GM12878 (cell line): ENCODE data around the gene CDC42EP1. TPM values are rescaled to one million over a fixed set of nuclear protein-coding genes. Genes with fewer than 3 reads are reported as not detected.

Source experiments
- ATAC-seq: fragments of 200-7000 bp; cut with Tn5 transposase; 3 replicates; pipeline ENCODE4 v1.9.1; 2020; ENCODE audit warnings: mild to moderate bottlenecking, moderate library complexity
- BruUV-seq: library from RNA; stranded (reverse); fragments of 400-500 nt; replicated peaks from 2 replicates; lab custom pipeline; 2021; lab: Mats Ljungman, UMichigan
- CTCF ChIA-PET: fragments of 300-600 bp; sonication (Branson Sonifier 250); formaldehyde crosslinking; extraction: SDS; loops from one replicate; lab custom pipeline; 2021; ENCODE audit warnings: inconsistent platforms; lab: Yijun Ruan, JAX
- POLR2A ChIA-PET: fragments of 350-600 bp; formaldehyde crosslinking; extraction: SDS; loops from one replicate; lab custom pipeline; 2021; ENCODE audit warnings: inconsistent platforms; lab: Charles Lee
- RAD21 ChIA-PET: fragments of 300-600 bp; sonication (Branson Sonifier 250); formaldehyde crosslinking; loops from one replicate; lab custom pipeline; 2023; ENCODE audit warnings: antibody characterized with exemption; ENCODE audit not compliant: unreplicated experiment; lab: Charles Lee
- SMC1A ChIA-PET: fragments of 300-600 bp; sonication (Branson Sonifier 250); formaldehyde crosslinking; loops from one replicate; lab custom pipeline; 2023; ENCODE audit not compliant: unreplicated experiment, uncharacterized antibody; lab: Charles Lee
- DNase-seq: peaks from one replicate; pipeline ENCODE4 v3.0.0-alpha.2; 2011; ENCODE audit warnings: low read depth, low spot score
- FAIRE-seq: peaks from 3 replicates; lab custom pipeline; 2011; peaks lifted over from hg19 to GRCh38; lab: Jason Lieb, UNC
- H2AFZ ChIP-seq: 2 replicates; pipeline ENCODE4 v1.6.0; 2011; ENCODE audit warnings: low read depth, low read length, control low read depth; ENCODE audit not compliant: control insufficient read depth
- H3K27ac ChIP-seq: 2 replicates; pipeline ENCODE4 v1.5.1; 2011; ENCODE audit warnings: control low read depth; ENCODE audit not compliant: control insufficient read depth, insufficient read depth
- H3K27me3 ChIP-seq, 2 experiments: replicated peaks in 1 of 2; 2 replicates each; pipeline versions ENCODE4 v1.6.0 to v1.6.1; 2011; ENCODE audit warnings: low read length in 1 of 2; ENCODE audit not compliant: control insufficient read depth in 2 of 2, insufficient read depth in 2 of 2
- H3K36me3 ChIP-seq, 2 experiments: 2 replicates each; pipeline ENCODE4 v1.5.1; 2011; ENCODE audit warnings: low read length in 1 of 2; ENCODE audit not compliant: control insufficient read depth in 2 of 2, insufficient read depth in 2 of 2
- H3K4me1 ChIP-seq: 2 replicates; pipeline ENCODE4 v1.6.1; 2011; ENCODE audit warnings: mild to moderate bottlenecking, low read length, moderate library complexity, mixed read lengths; ENCODE audit not compliant: control insufficient read depth, insufficient read depth
- H3K4me2 ChIP-seq: 2 replicates; pipeline ENCODE4 v1.6.0; 2011; ENCODE audit warnings: control low read depth; ENCODE audit not compliant: control insufficient read depth, insufficient read depth
- H3K4me3 ChIP-seq: fragments of 200-600 bp; sonication (generic); 2 replicates; pipeline ENCODE4 v1.5.1; 2016
- H3K79me2 ChIP-seq: 2 replicates; pipeline ENCODE4 v1.6.0; 2011; ENCODE audit warnings: low read length; ENCODE audit not compliant: control insufficient read depth, insufficient read depth
- H3K9ac ChIP-seq: 2 replicates; pipeline ENCODE4 v1.8.0; 2011; ENCODE audit warnings: low read length, control low read depth, mixed read lengths; ENCODE audit not compliant: control insufficient read depth, insufficient read depth
- H3K9me3 ChIP-seq: replicated peaks from 3 replicates; pipeline ENCODE4 v1.5.1; 2011; ENCODE audit warnings: mild to moderate bottlenecking, low read length; ENCODE audit not compliant: control insufficient read depth, insufficient read depth
- H4K20me1 ChIP-seq: 2 replicates; pipeline ENCODE4 v1.6.0; 2011; ENCODE audit not compliant: control insufficient read depth, insufficient read depth
- BCL11A ChIP-seq: IDR thresholded peaks from 2 replicates; pipeline ENCODE4 v1.6.1; 2011; ENCODE audit warnings: low read depth, low read length
- BMI1 ChIP-seq: fragments of 450-650 bp; IDR thresholded peaks from 2 replicates; pipeline ENCODE4 v1.6.1; 2016; ENCODE audit warnings: mild to moderate bottlenecking, moderate library complexity, borderline replicate concordance
- EED ChIP-seq: sonication (generic); IDR thresholded peaks from 2 replicates; pipeline ENCODE4 v1.6.1; 2016; ENCODE audit warnings: antibody characterized with exemption, low read depth
- HDAC2 ChIP-seq: fragments of 200-600 bp; sonication (generic); IDR thresholded peaks from 2 replicates; pipeline ENCODE4 v1.6.1; 2017
- MLLT1 ChIP-seq: fragments of 450-650 bp; IDR thresholded peaks from 2 replicates; pipeline ENCODE4 v1.6.1; 2016; ENCODE audit warnings: mild to moderate bottlenecking
- PKNOX1 ChIP-seq: fragments of 450-650 bp; IDR thresholded peaks from 2 replicates; pipeline ENCODE4 v1.6.1; 2016; ENCODE audit warnings: mild to moderate bottlenecking
- POLR2AphosphoS5 ChIP-seq: IDR thresholded peaks from 2 replicates; pipeline ENCODE4 v1.6.1; 2011; ENCODE audit warnings: mild to moderate bottlenecking, low read length, inconsistent platforms
- RFX5 ChIP-seq: IDR thresholded peaks from 2 replicates; pipeline ENCODE4 v1.6.1; 2011; ENCODE audit warnings: low read depth, low read length, improper control_type of control experiment
- STAT3 ChIP-seq: IDR thresholded peaks from 2 replicates; pipeline ENCODE4 v1.6.1; 2011; ENCODE audit warnings: low read depth, low read length, improper control_type of control experiment
- ZBTB33 ChIP-seq: fragments of 450-650 bp; IDR thresholded peaks from 2 replicates; pipeline ENCODE4 v1.6.1; 2017; ENCODE audit warnings: mild to moderate bottlenecking
- ZNF217 ChIP-seq: fragments of 450-650 bp; IDR thresholded peaks from 2 replicates; pipeline ENCODE4 v1.6.1; 2017; ENCODE audit warnings: antibody characterized with exemption, mild to moderate bottlenecking
- WGBS: methylation state at CpG from one replicate; pipeline ENCODE4 v1.1.6; 2016; ENCODE audit warnings: low lambda C conversion rate; ENCODE audit not compliant: insufficient replicate concordance, insufficient coverage; ENCODE audit errors: missing lambda C conversion rate; 5-methylcytosine and 5-hydroxymethylcytosine counted together
- in situ Hi-C: fragments of 300-500 bp; cut with MboI; formaldehyde crosslinking; loops from 9 replicates; pipeline ENCODE4 v1.14.3; 2018; ENCODE audit warnings: mixed read lengths
- intact Hi-C: fragments of 100-400 bp; cut with micrococcal nuclease; formaldehyde crosslinking; loops from one replicate; pipeline ENCODE4 v1.14.2; 2022; ENCODE audit not compliant: unreplicated experiment
- polyA plus RNA-seq, 11 experiments: library from polyadenylated mRNA; depleted of rRNA in 4 of 11; unstranded in 6 of 11; stranded (reverse) in 5 of 11; fragments of >200 nt; fragmentation: Nextera tagmentation in 4 of 11; fragmentation: Illumina TruSeq in 1 of 11; extraction: Ambion mirVana in 4 of 11; extraction: Trizol in 1 of 11; gene quantifications; 1 replicate in 1 of 11; 2 replicates in 10 of 11; pipeline versions ENCODE4 v1.2.1 to v1.2.3, GENCODE V29; 2011 to 2016; ENCODE audit warnings: inconsistent platforms in 2 of 11, missing spikeins in 2 of 11, low read depth in 1 of 11
- total RNA-seq, 4 experiments: library from RNA; depleted of rRNA in 3 of 4; stranded (reverse); fragments of >200 nt in 3 of 4; fragmentation: Illumina TruSeq in 1 of 4; extraction: Trizol in 1 of 4; gene quantifications; 2 replicates each; pipeline versions ENCODE4 v1.2.1 to v1.2.3, GENCODE V29; 2013 to 2021
- TF ChIP-seq, protein P1 (sequence below): IDR thresholded peaks from 2 replicates; pipeline ENCODE4 v1.6.1; 2012; ENCODE audit warnings: low read depth, low read length, improper control_type of control experiment
- TF ChIP-seq, protein P2 (sequence below): fragments of 450-650 bp; IDR thresholded peaks from 2 replicates; pipeline ENCODE4 v1.6.1; 2017; ENCODE audit warnings: borderline replicate concordance

Gene CDC42EP1
- total and polyA plus RNA-seq, 10 of the 15 experiments (the other 5 are each of a cell fraction or from before 2014, with no cell fraction given), result 0.04 to 0.33 (median 0.09) TPM; not detected in 7

DNA sequence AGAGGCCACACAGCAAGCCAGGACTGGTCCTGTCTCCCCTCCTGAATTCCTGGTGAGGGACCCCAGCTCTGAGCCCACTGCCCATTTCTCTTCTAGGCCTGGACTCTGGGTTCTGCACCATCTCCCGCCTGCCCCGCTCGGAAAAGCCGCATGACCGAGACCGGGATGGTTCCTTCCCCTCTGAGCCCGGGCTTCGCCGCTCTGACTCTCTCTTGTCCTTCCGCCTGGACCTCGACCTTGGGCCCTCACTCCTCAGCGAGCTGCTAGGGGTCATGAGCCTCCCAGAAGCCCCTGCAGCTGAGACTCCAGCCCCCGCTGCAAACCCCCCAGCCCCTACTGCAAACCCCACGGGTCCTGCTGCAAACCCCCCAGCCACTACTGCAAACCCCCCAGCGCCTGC lies 7.7 kb downstream of the CDC42EP1 start:
- WGBS, result 43% methylated on average over 13 of the region's 15 CpGs
- Histone ChIP-seq H3K9me3 (no peaks in the 10 kb centered on the region), H2AFZ (no peak overlapping the region), H3K27ac (no peak overlapping the region)
- BruUV-seq, result no TSS peak
- TF ChIP-seq HDAC2 (no peak), ZBTB33 (no peak), STAT3 (no peak), EED (no peak), ZNF217 (no peak), POLR2AphosphoS5 (no peak), BMI1 (no peak), MLLT1 (no peak), BCL11A (no peak), PKNOX1 (no peak), RFX5 (no peak)
- TF ChIP-seq, protein P1, sequence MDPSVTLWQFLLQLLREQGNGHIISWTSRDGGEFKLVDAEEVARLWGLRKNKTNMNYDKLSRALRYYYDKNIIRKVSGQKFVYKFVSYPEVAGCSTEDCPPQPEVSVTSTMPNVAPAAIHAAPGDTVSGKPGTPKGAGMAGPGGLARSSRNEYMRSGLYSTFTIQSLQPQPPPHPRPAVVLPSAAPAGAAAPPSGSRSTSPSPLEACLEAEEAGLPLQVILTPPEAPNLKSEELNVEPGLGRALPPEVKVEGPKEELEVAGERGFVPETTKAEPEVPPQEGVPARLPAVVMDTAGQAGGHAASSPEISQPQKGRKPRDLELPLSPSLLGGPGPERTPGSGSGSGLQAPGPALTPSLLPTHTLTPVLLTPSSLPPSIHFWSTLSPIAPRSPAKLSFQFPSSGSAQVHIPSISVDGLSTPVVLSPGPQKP, result no peak
- TF ChIP-seq, protein P2, sequence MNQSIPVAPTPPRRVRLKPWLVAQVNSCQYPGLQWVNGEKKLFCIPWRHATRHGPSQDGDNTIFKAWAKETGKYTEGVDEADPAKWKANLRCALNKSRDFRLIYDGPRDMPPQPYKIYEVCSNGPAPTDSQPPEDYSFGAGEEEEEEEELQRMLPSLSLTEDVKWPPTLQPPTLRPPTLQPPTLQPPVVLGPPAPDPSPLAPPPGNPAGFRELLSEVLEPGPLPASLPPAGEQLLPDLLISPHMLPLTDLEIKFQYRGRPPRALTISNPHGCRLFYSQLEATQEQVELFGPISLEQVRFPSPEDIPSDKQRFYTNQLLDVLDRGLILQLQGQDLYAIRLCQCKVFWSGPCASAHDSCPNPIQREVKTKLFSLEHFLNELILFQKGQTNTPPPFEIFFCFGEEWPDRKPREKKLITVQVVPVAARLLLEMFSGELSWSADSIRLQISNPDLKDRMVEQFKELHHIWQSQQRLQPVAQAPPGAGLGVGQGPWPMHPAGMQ, result no peak
- TF ChIP-seq, all 136 proteins: peak for 0
- Histone ChIP-seq H3K79me2 (no peaks in the 10 kb centered on the region), H3K4me2 (no peak overlapping the region), H3K36me3 (no peaks in the 10 kb centered on the region), H3K4me3 (no peak overlapping the region), H3K9ac (no peak overlapping the region), H3K4me1 (peaks cover 11% of the 10 kb centered on the region), H3K27me3 (no peaks in the 10 kb centered on the region), H4K20me1 (no peaks in the 10 kb centered on the region)
- RAD21 ChIA-PET, result interaction anchor here (1.6 to 8.5 kb wide), 7 partner anchors 12 to 237 kb away, joined by 4 to 237 read pairs (median 22); partner anchors contain the start of genes GGA1 and LGALS2
- in situ Hi-C loops (no loop called here), intact Hi-C loops (loop anchor here (10.0 kb wide), 1 partner anchor 253 kb away; no protein-coding TSS in a partner anchor)
- SMC1A ChIA-PET, result interaction anchor here (1.1 to 7.2 kb wide), 9 partner anchors 11 to 96 kb away, joined by 3 to 179 read pairs (median 15); partner anchors contain the start of genes GGA1 and LGALS2
- DNase-seq (no peak), FAIRE-seq (no peak), ATAC-seq (no peak)
- POLR2A ChIA-PET, result interaction anchor here (0.8 to 4.9 kb wide), 4 partner anchors 12 to 27 kb away, joined by 3 to 39 read pairs (median 12); partner anchors contain the start of gene LGALS2
- CTCF ChIA-PET, result interaction anchor here (1.0 to 22.0 kb wide), 22 partner anchors 8 to 385 kb away, joined by 3 to 541 read pairs (median 7); partner anchors contain the start of genes C22orf23, GGA1, LGALS2 and POLR2F
